IMR-90 (cell line): ENCODE results near the gene DACT1. TPM values are rescaled to one million over a fixed set of nuclear protein-coding genes. Genes with fewer than 3 reads are reported as not detected.

ENCODE experiments used
- ATAC-seq: fragments of 200-7000 bp; cut with Tn5 transposase; 2 replicates; pipeline ENCODE4 v1.9.1; 2020; ENCODE audit warnings: low read depth, mild to moderate bottlenecking, moderate library complexity
- BruUV-seq: library from RNA; stranded (reverse); fragments of 400-500 nt; replicated peaks from 2 replicates; lab custom pipeline; 2021; lab: Mats Ljungman, UMichigan
- CTCF ChIA-PET: fragments of 300-600 bp; formaldehyde crosslinking; extraction: SDS; loops from one replicate; lab custom pipeline; 2021; ENCODE audit warnings: antibody characterized with exemption; lab: Yijun Ruan, JAX
- POLR2A ChIA-PET: fragments of 300-600 bp; sonication (Branson Sonifier 250); formaldehyde crosslinking; loops from one replicate; lab custom pipeline; 2022; ENCODE audit warnings: antibody characterized with exemption; ENCODE audit not compliant: unreplicated experiment; lab: Charles Lee
- DNase-seq: peaks from one replicate; pipeline ENCODE4 v3.0.0; 2013
- H2AFZ ChIP-seq: replicated peaks from 2 replicates; pipeline ENCODE3; 2013; ENCODE audit warnings: low read length, mild to moderate bottlenecking; ENCODE audit not compliant: poor library complexity
- H2AK5ac ChIP-seq: 2 replicates; pipeline ENCODE4 v1.6.1; 2013; ENCODE audit warnings: low read depth, low read length, inconsistent platforms
- H2AK9ac ChIP-seq: replicated peaks from 2 replicates; pipeline ENCODE3; 2013; ENCODE audit warnings: mild to moderate bottlenecking, low read depth, low read length, moderate library complexity; ENCODE audit not compliant: poor library complexity
- H2BK120ac ChIP-seq: 2 replicates; pipeline ENCODE4 v1.6.1; 2013; ENCODE audit warnings: low read depth, low read length, inconsistent platforms
- H2BK15ac ChIP-seq: 3 replicates; pipeline ENCODE4 v1.6.1; 2013; ENCODE audit warnings: low read depth, low read length, inconsistent platforms
- H2BK20ac ChIP-seq: 2 replicates; pipeline ENCODE4 v1.6.1; 2013; ENCODE audit warnings: low read depth, mild to moderate bottlenecking, inconsistent platforms, low read length, moderate library complexity
- H2BK5ac ChIP-seq: 2 replicates; pipeline ENCODE4 v1.6.1; 2013; ENCODE audit warnings: mild to moderate bottlenecking, low read depth, low read length, inconsistent platforms; ENCODE audit not compliant: poor library complexity, severe bottlenecking
- H3K14ac ChIP-seq: replicated peaks from 2 replicates; pipeline ENCODE4 v1.6.1; 2013; ENCODE audit warnings: low read depth, low read length, inconsistent platforms
- H3K18ac ChIP-seq: 2 replicates; pipeline ENCODE4 v1.6.1; 2013; ENCODE audit warnings: low read depth, low read length, control low read depth
- H3K23ac ChIP-seq: 2 replicates; pipeline ENCODE4 v1.6.1; 2013; ENCODE audit warnings: low read depth, low read length, inconsistent platforms
- H3K27ac ChIP-seq: 2 replicates; pipeline ENCODE4 v1.5.1; 2013; ENCODE audit warnings: mild to moderate bottlenecking, control low read depth, low read length; ENCODE audit not compliant: insufficient read depth
- H3K27me3 ChIP-seq: 2 replicates; pipeline ENCODE4 v1.6.1; 2013; ENCODE audit warnings: low read length; ENCODE audit not compliant: control insufficient read depth, insufficient read depth
- H3K36me3 ChIP-seq: 2 replicates; pipeline ENCODE4 v1.6.1; 2013; ENCODE audit warnings: low read length, mixed read lengths; ENCODE audit not compliant: control insufficient read depth, insufficient read depth
- H3K4ac ChIP-seq: 2 replicates; pipeline ENCODE4 v1.6.1; 2013; ENCODE audit warnings: low read depth, low read length, inconsistent platforms
- H3K4me1 ChIP-seq: 2 replicates; pipeline ENCODE4 v1.6.1; 2013; ENCODE audit warnings: low read length, mixed read lengths; ENCODE audit not compliant: control insufficient read depth, insufficient read depth
- H3K4me2 ChIP-seq: 2 replicates; pipeline ENCODE4 v1.6.1; 2013; ENCODE audit warnings: low read depth, mild to moderate bottlenecking, control low read depth, low read length, moderate library complexity
- H3K4me3 ChIP-seq: 2 replicates; pipeline ENCODE4 v1.5.1; 2013; ENCODE audit warnings: low read depth, mild to moderate bottlenecking, control low read depth, low read length, moderate library complexity; ENCODE audit not compliant: insufficient read depth
- H3K56ac ChIP-seq: 2 replicates; pipeline ENCODE4 v1.6.1; 2013; ENCODE audit warnings: low read length, inconsistent platforms; ENCODE audit not compliant: insufficient read depth; ENCODE audit errors: extremely low read depth
- H3K79me1 ChIP-seq, 2 experiments: 2 replicates each; pipeline ENCODE4 v1.6.1; 2013; ENCODE audit warnings: low read length in 2 of 2, inconsistent platforms in 1 of 2, low read depth in 1 of 2
- H3K9ac ChIP-seq: 2 replicates; pipeline ENCODE4 v1.6.1; 2013; ENCODE audit warnings: low read depth, low read length, control low read depth
- H3K9me1 ChIP-seq: 2 replicates; pipeline ENCODE4 v1.6.1; 2013; ENCODE audit warnings: low read length, inconsistent platforms; ENCODE audit not compliant: insufficient read depth
- H3K9me3 ChIP-seq: 2 replicates; pipeline ENCODE4 v1.6.1; 2013; ENCODE audit warnings: low read length; ENCODE audit not compliant: control insufficient read depth, insufficient read depth
- H4K20me1 ChIP-seq: 2 replicates; pipeline ENCODE4 v1.6.1; 2013; ENCODE audit warnings: low read length, inconsistent platforms; ENCODE audit not compliant: insufficient read depth
- H4K5ac ChIP-seq: 2 replicates; pipeline ENCODE4 v1.6.1; 2013; ENCODE audit warnings: mild to moderate bottlenecking, low read depth, low read length, control low read depth
- H4K8ac ChIP-seq, 2 experiments: 2 replicates each; pipeline ENCODE4 v1.6.1; 2013; ENCODE audit warnings: low read depth in 2 of 2, low read length in 2 of 2, control low read depth in 1 of 2, inconsistent platforms in 1 of 2
- H4K91ac ChIP-seq: 2 replicates; pipeline ENCODE4 v1.6.1; 2013; ENCODE audit warnings: low read depth, low read length, inconsistent platforms; ENCODE audit not compliant: insufficient read depth
- CHD1 ChIP-seq: IDR thresholded peaks from 2 replicates; pipeline ENCODE4 v1.6.1; 2012; ENCODE audit warnings: low read depth, low read length, improper control_type of control experiment
- FOS ChIP-seq: fragments of 150-350 bp; IDR thresholded peaks from 2 replicates; pipeline ENCODE4 v1.6.1; 2016; ENCODE audit warnings: low read depth, low read length
- MAFK ChIP-seq: IDR thresholded peaks from 2 replicates; pipeline ENCODE4 v1.6.1; 2012; ENCODE audit warnings: low read depth, low read length, improper control_type of control experiment
- MAZ ChIP-seq: IDR thresholded peaks from 2 replicates; pipeline ENCODE4 v1.6.1; 2012; ENCODE audit warnings: low read depth, mild to moderate bottlenecking, low read length, improper control_type of control experiment, moderate library complexity, borderline replicate concordance
- NFE2L2 ChIP-seq: fragments of 150-350 bp; IDR thresholded peaks from 2 replicates; pipeline ENCODE4 v1.6.1; 2016; ENCODE audit warnings: low read depth, mild to moderate bottlenecking, low read length
- WGBS, 2 experiments: methylation state at CpG; one replicate each; pipeline versions ENCODE4 v1.1.5 to v1.1.7; 2013; ENCODE audit warnings: missing lambda C conversion rate in 2 of 2; ENCODE audit not compliant: insufficient read length in 1 of 2; ENCODE audit errors: extremely low coverage in 2 of 2; 5-methylcytosine and 5-hydroxymethylcytosine counted together
- dilution Hi-C: fragments of 300-500 bp; cut with HindIII; formaldehyde crosslinking; loops from one replicate; pipeline ENCODE4 v1.14.3; 2018; ENCODE audit warnings: low sequenced_read_pairs; ENCODE audit not compliant: unreplicated experiment
- in situ Hi-C: fragments of 300-500 bp; cut with MboI; formaldehyde crosslinking; loops from 3 replicates; pipeline ENCODE4 v1.14.3; 2019; ENCODE audit warnings: low sequenced_read_pairs, inconsistent platforms, mixed read lengths
- intact Hi-C: fragments of 100-400 bp; cut with micrococcal nuclease; formaldehyde crosslinking; loops from 2 replicates; pipeline ENCODE4 v1.10.0; 2022
- polyA plus RNA-seq, 3 experiments: library from polyadenylated mRNA; depleted of rRNA; stranded (reverse); fragments of >200 nt; gene quantifications; 2 replicates each; pipeline ENCODE4 v1.2.3, GENCODE V29; 2012; ENCODE audit warnings: low replicate concordance in 1 of 3
- total RNA-seq: library from RNA; depleted of rRNA; stranded (reverse); fragments of >200 nt; gene quantifications from 2 replicates; pipeline ENCODE4 v1.2.3, GENCODE V29; 2012
- TF ChIP-seq, protein P1 (sequence below): conservative IDR thresholded peaks from 2 replicates; pipeline ENCODE4 v1.5.1; 2012; ENCODE audit warnings: mild to moderate bottlenecking, low read depth, low read length, improper control_type of control experiment

The DACT1 gene
- total and polyA plus RNA-seq, 2 of the 4 experiments (the other 2 are of a cell fraction): 6.5 to 9.7 TPM

GRCh38 chr14:58677517-58677916 lies 39.8 kb downstream of the DACT1 start:
- dilution Hi-C loops (no loop called here), in situ Hi-C loops (no loop called here), intact Hi-C loops (no loop called here)
- peaks cover 25% of the 10 kb centered on the region for H3K27me3 ChIP-seq
- H2AK5ac ChIP-seq: no peak overlapping the region
- no peaks in the 10 kb centered on the region for H3K9me3 ChIP-seq
- no peak overlapping the region for H3K56ac ChIP-seq
- H3K4me2 ChIP-seq: no peak overlapping the region
- no peak overlapping the region for H4K8ac ChIP-seq
- H3K36me3 ChIP-seq: no peaks in the 10 kb centered on the region
- no peaks in the 10 kb centered on the region for H3K79me1 ChIP-seq
- H2BK5ac ChIP-seq: no peak overlapping the region
- H2BK15ac ChIP-seq: no peak overlapping the region
- no peak overlapping the region for H3K27ac ChIP-seq
- H2AK9ac ChIP-seq: no peak overlapping the region
- H3K18ac ChIP-seq: no peak overlapping the region
- DNase-seq (no peak), ATAC-seq (no peak)
- no peaks in the 10 kb centered on the region for H4K20me1 ChIP-seq
- WGBS, 2 experiments: 80% methylated on average over 1 of the region's 4 CpGs; no CpG with 5 or more reads in 1 of the 2 experiments
- no TSS peak for BruUV-seq
- CTCF ChIA-PET: no interaction called here
- no peaks in the 10 kb centered on the region for H3K4me1 ChIP-seq
- H4K91ac ChIP-seq: no peak overlapping the region
- H3K14ac ChIP-seq: no peak overlapping the region
- no peak overlapping the region for H2BK120ac ChIP-seq
- H2AFZ ChIP-seq: no peak overlapping the region
- no peak overlapping the region for H3K4ac ChIP-seq
- no peak overlapping the region for H3K23ac ChIP-seq
- TF ChIP-seq CHD1 (no peak), MAZ (no peak), MAFK (no peak), FOS (no peak), NFE2L2 (no peak)
- TF ChIP-seq, protein P1, sequence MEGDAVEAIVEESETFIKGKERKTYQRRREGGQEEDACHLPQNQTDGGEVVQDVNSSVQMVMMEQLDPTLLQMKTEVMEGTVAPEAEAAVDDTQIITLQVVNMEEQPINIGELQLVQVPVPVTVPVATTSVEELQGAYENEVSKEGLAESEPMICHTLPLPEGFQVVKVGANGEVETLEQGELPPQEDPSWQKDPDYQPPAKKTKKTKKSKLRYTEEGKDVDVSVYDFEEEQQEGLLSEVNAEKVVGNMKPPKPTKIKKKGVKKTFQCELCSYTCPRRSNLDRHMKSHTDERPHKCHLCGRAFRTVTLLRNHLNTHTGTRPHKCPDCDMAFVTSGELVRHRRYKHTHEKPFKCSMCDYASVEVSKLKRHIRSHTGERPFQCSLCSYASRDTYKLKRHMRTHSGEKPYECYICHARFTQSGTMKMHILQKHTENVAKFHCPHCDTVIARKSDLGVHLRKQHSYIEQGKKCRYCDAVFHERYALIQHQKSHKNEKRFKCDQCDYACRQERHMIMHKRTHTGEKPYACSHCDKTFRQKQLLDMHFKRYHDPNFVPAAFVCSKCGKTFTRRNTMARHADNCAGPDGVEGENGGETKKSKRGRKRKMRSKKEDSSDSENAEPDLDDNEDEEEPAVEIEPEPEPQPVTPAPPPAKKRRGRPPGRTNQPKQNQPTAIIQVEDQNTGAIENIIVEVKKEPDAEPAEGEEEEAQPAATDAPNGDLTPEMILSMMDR: no peak
- H4K5ac ChIP-seq: no peak overlapping the region
- H2BK20ac ChIP-seq: no peak overlapping the region
- POLR2A ChIA-PET: no interaction called here
- no peaks in the 10 kb centered on the region for H3K9me1 ChIP-seq
- no peak overlapping the region for H3K9ac ChIP-seq
- H3K4me3 ChIP-seq: no peak overlapping the region
